ENCODE measurements around the gene LCORL. TPM values are rescaled to one million over a fixed set of nuclear protein-coding genes. Genes with fewer than 3 reads are reported as not detected.
"Not testable (repeated sequence)": the region's sequence is repeated elsewhere in the genome, so short reads cannot be mapped to it uniquely, and the experiment has no call there.

LCORL gene
- total RNA-seq, 1 donor from 2014 or later: 1.4 TPM

GRCh38 chr4:18014269-18014668, 7.3 kb downstream of the LCORL start:
- TF ChIP-seq CTCF (IDR thresholded peaks at IDR 0.05): no peak
- Histone ChIP-seq H3K9me3 (no peaks in the 10 kb centered on the region), H3K27ac (no peak overlapping the region), H3K36me3 (no peaks in the 10 kb centered on the region), H3K27me3 (no peaks in the 10 kb centered on the region), H3K4me1 (peaks cover 0 to 4% of the 10 kb centered on the region in 2 donors), H3K4me3 (no peak overlapping the region)
- DNase-seq (ENCODE audit: low spot score in 2 of 2): no peak
- intact Hi-C loops (cut with DNase I): no loop called here

- intact Hi-C loops (cut with DNase I): no loop called here
- no peaks in the 10 kb centered on the region for H3K27me3 ChIP-seq
- H3K9me3 ChIP-seq: no peaks in the 10 kb centered on the region
- no peak for TF ChIP-seq CTCF (IDR thresholded peaks at IDR 0.05)
- DNase-seq (ENCODE audit: low spot score in 2 of 2): no peak
- no peak overlapping the region for H3K4me3 ChIP-seq
- H3K4me1 ChIP-seq: peaks cover 0 to 4% of the 10 kb centered on the region in 2 donors
- no peaks in the 10 kb centered on the region for H3K36me3 ChIP-seq
- H3K27ac ChIP-seq: no peak overlapping the region
Measured at GRCh38 chr4:18012807-18013462, 8.6 kb downstream of the LCORL start.

- peaks cover 0 to 4% of the 10 kb centered on the region in 2 donors for H3K4me1 ChIP-seq
- no peaks in the 10 kb centered on the region for H3K9me3 ChIP-seq
- no peaks in the 10 kb centered on the region for H3K27me3 ChIP-seq
- DNase-seq (ENCODE audit: low spot score in 2 of 2): no peak
- no peaks in the 10 kb centered on the region for H3K36me3 ChIP-seq
- no peak for TF ChIP-seq CTCF (IDR thresholded peaks at IDR 0.05)
- no peak overlapping the region for H3K27ac ChIP-seq
- intact Hi-C loops (cut with DNase I): no loop called here
- no peak overlapping the region for H3K4me3 ChIP-seq
Measured at GRCh38 chr4:18012134-18012806, 9.3 kb downstream of the LCORL start.

- H3K9me3 ChIP-seq: no peaks in the 10 kb centered on the region
- intact Hi-C loops (cut with DNase I): no loop called here
- no peaks in the 10 kb centered on the region for H3K27me3 ChIP-seq
- no peaks in the 10 kb centered on the region for H3K36me3 ChIP-seq
- peaks cover 0 to 4% of the 10 kb centered on the region in 2 donors for H3K4me1 ChIP-seq
- no peak for TF ChIP-seq CTCF (IDR thresholded peaks at IDR 0.05)
- no peak for DNase-seq (ENCODE audit: low spot score in 2 of 2)
- H3K27ac ChIP-seq: no peak overlapping the region
- no peak overlapping the region for H3K4me3 ChIP-seq
Measured at GRCh38 chr4:18007625-18008024, 13.9 kb downstream of the LCORL start.

- H3K4me1 ChIP-seq; H3K9me3 ChIP-seq; DNase-seq (ENCODE audit: low spot score in 2 of 2); H3K27me3 ChIP-seq; intact Hi-C loops (cut with DNase I); H3K36me3 ChIP-seq; H3K27ac ChIP-seq; H3K4me3 ChIP-seq: not testable (repeated sequence)
Measured at GRCh38 chr4:18006432-18006831, 15.1 kb downstream of the LCORL start.

- no peak for DNase-seq (ENCODE audit: low spot score in 2 of 2)
- H3K27ac ChIP-seq: no peak overlapping the region
- intact Hi-C loops (cut with DNase I): no loop called here
- H3K9me3 ChIP-seq: no peaks in the 10 kb centered on the region
- H3K4me1 ChIP-seq: no peaks in the 10 kb centered on the region
- H3K27me3 ChIP-seq: no peaks in the 10 kb centered on the region
- H3K4me3 ChIP-seq: no peak overlapping the region
- no peak for TF ChIP-seq CTCF (IDR thresholded peaks at IDR 0.05)
- H3K36me3 ChIP-seq: no peaks in the 10 kb centered on the region
Measured at GRCh38 chr4:17997129-17997528, 24.4 kb downstream of the LCORL start.
